ENCODE measurements around the gene ENOX1.

Gene ENOX1

GRCh38 chr13:43433691-43434141, 353.1 kb downstream of the ENOX1 start:
- no peak for TF ChIP-seq CTCF (IDR thresholded peaks at IDR 0.05; ENCODE audit: extremely low read depth, insufficient read depth, missing control alignments)
- in situ Hi-C loops (cut with MboI; ENCODE audit: low pct_unique_long_range_greater_than_20kb, low sequenced_read_pairs, unreplicated experiment), result no loop called here
- no peak for DNase-seq (ENCODE audit: low spot score)

GRCh38 chr13:43432958-43433357, 353.8 kb downstream of the ENOX1 start:
- no peak for TF ChIP-seq CTCF (IDR thresholded peaks at IDR 0.05; ENCODE audit: extremely low read depth, insufficient read depth, missing control alignments)
- in situ Hi-C loops (cut with MboI; ENCODE audit: low pct_unique_long_range_greater_than_20kb, low sequenced_read_pairs, unreplicated experiment), result no loop called here
- no peak for DNase-seq (ENCODE audit: low spot score)

GRCh38 chr13:43431841-43432240, 354.9 kb downstream of the ENOX1 start:
- no peak for DNase-seq (ENCODE audit: low spot score)
- in situ Hi-C loops (cut with MboI; ENCODE audit: low pct_unique_long_range_greater_than_20kb, low sequenced_read_pairs, unreplicated experiment), result no loop called here
- TF ChIP-seq CTCF (IDR thresholded peaks at IDR 0.05; ENCODE audit: extremely low read depth, insufficient read depth, missing control alignments), result no peak

- in situ Hi-C loops (cut with MboI; ENCODE audit: low pct_unique_long_range_greater_than_20kb, low sequenced_read_pairs, unreplicated experiment), result no loop called here
- TF ChIP-seq CTCF (IDR thresholded peaks at IDR 0.05; ENCODE audit: extremely low read depth, insufficient read depth, missing control alignments), result no peak
- DNase-seq (ENCODE audit: low spot score), result no peak
Measured at GRCh38 chr13:43431290-43431716, 355.5 kb downstream of the ENOX1 start.

- in situ Hi-C loops (cut with MboI; ENCODE audit: low pct_unique_long_range_greater_than_20kb, low sequenced_read_pairs, unreplicated experiment), result no loop called here
- DNase-seq (ENCODE audit: low spot score), result no peak
- no peak for TF ChIP-seq CTCF (IDR thresholded peaks at IDR 0.05; ENCODE audit: extremely low read depth, insufficient read depth, missing control alignments)
Measured at GRCh38 chr13:43428545-43429296, 358.1 kb downstream of the ENOX1 start.

- DNase-seq (ENCODE audit: low spot score), result no peak
- in situ Hi-C loops (cut with MboI; ENCODE audit: low pct_unique_long_range_greater_than_20kb, low sequenced_read_pairs, unreplicated experiment), result no loop called here
- TF ChIP-seq CTCF (IDR thresholded peaks at IDR 0.05; ENCODE audit: extremely low read depth, insufficient read depth, missing control alignments), result no peak
Measured at GRCh38 chr13:43426355-43426754, 360.4 kb downstream of the ENOX1 start.
